C4-2B (cell line): ENCODE results near the gene URB1.

ENCODE experiments used
- CTCF ChIP-seq: fragments of 450-650 bp; conservative IDR thresholded peaks from 2 replicates; pipeline ENCODE4 v1.5.1; 2017; ENCODE audit warnings: mild to moderate bottlenecking
- ZFX ChIP-seq: fragments of 450-650 bp; IDR thresholded peaks from 2 replicates; pipeline ENCODE4 v1.6.1; 2017

- TF ChIP-seq CTCF: no peak
- no peak for TF ChIP-seq ZFX
Measured at GRCh38 chr21:32424191-32424535, 31.4 kb upstream of the URB1 start.
